ENCODE measurements around the gene SMPD3. TPM values are rescaled to one million over a fixed set of nuclear protein-coding genes. Genes with fewer than 3 reads are reported as not detected.

SMPD3 gene
- total and polyA plus RNA-seq, 4 donors = 1.7 to 13.9 (median 5.0) TPM

GRCh38 chr16:68353366-68353765, 94.9 kb downstream of the SMPD3 start:
- DNase-seq (no peak), ATAC-seq (ENCODE audit: insufficient read depth, low FRiP score) (no peak)
- no peak for TF ChIP-seq CTCF (IDR thresholded peaks at IDR 0.05; ENCODE audit: control extremely low read depth, extremely low read depth)
- no peaks in the 10 kb centered on the region for H3K27me3 ChIP-seq (ENCODE audit: control insufficient read depth in 3 of 3, insufficient read depth in 3 of 3, low read length in 2 of 3)
- peaks cover 4 to 76% (median 40%) of the 10 kb centered on the region in 4 donors for H3K36me3 ChIP-seq (ENCODE audit: control insufficient read depth in 4 of 4, insufficient read depth in 4 of 4, low read length in 4 of 4)
- no peak overlapping the region for H3K27ac ChIP-seq (ENCODE audit: low read depth in 1 of 2, low read length in 1 of 2)
- 85 to 92% methylated on average over 13 of the region's 13 CpGs for WGBS, 2 donors
- no peak overlapping the region for H3K4me3 ChIP-seq
- no peak overlapping the region for H3K9ac ChIP-seq (ENCODE audit: insufficient read depth in 1 of 2, low read length in 2 of 2)
- peaks cover 0 to 6% (median 0%) of the 10 kb centered on the region in 5 donors for H3K4me1 ChIP-seq (ENCODE audit: control insufficient read depth in 5 of 5, insufficient read depth in 5 of 5, low read length in 5 of 5)
- H3K9me3 ChIP-seq (ENCODE audit: control insufficient read depth in 4 of 4, insufficient read depth in 3 of 4, low read length in 3 of 4) = no peaks in the 10 kb centered on the region

DNA sequence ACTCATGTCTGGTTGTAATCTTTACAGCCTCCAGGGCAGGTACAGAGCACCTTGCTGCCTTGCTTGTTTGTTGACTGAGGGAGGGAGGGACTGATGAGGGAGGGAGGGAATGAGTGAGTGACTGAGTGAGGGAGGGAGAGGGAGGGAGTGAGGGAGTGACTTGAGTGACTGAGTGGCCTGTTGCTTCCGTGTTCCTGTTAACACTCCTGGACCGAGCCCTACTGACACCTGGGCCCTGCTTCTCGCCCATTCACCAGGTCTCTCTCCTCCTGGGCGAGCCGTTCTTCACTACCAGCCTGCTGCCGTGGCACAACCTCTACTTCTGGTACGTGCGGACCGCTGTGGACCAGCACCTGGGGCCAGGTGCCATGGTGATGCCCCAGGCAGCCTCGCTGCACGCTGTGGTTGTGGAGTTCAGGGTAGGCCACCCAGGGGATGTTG, 96.3 kb downstream of the SMPD3 start:
- Histone ChIP-seq H3K36me3 (ENCODE audit: control insufficient read depth in 4 of 4, insufficient read depth in 4 of 4, low read length in 4 of 4) (peaks cover 4 to 73% (median 39%) of the 10 kb centered on the region in 4 donors), H3K4me3 (no peak overlapping the region), H3K4me1 (ENCODE audit: control insufficient read depth in 5 of 5, insufficient read depth in 5 of 5, low read length in 5 of 5) (peaks cover 0 to 6% (median 0%) of the 10 kb centered on the region in 5 donors), H3K27me3 (ENCODE audit: control insufficient read depth in 3 of 3, insufficient read depth in 3 of 3, low read length in 2 of 3) (no peaks in the 10 kb centered on the region), H3K9me3 (ENCODE audit: control insufficient read depth in 4 of 4, insufficient read depth in 3 of 4, low read length in 3 of 4) (no peaks in the 10 kb centered on the region), H3K9ac (ENCODE audit: insufficient read depth in 1 of 2, low read length in 2 of 2) (no peak overlapping the region), H3K27ac (ENCODE audit: low read depth in 1 of 2, low read length in 1 of 2) (peak overlapping the region in 1 of 2 donors; percentile 42)
- ATAC-seq (ENCODE audit: insufficient read depth, low FRiP score) (peak; percentile 80), DNase-seq (no peak)
- TF ChIP-seq CTCF (IDR thresholded peaks at IDR 0.05; ENCODE audit: control extremely low read depth, extremely low read depth) = no peak
- WGBS, 2 donors = 76 to 95% methylated on average over 11 of the region's 11 CpGs

- H3K9ac ChIP-seq (ENCODE audit: insufficient read depth in 1 of 2, low read length in 2 of 2) = no peak overlapping the region
- H3K4me1 ChIP-seq (ENCODE audit: control insufficient read depth in 5 of 5, insufficient read depth in 5 of 5, low read length in 5 of 5) = peaks cover 0 to 6% (median 0%) of the 10 kb centered on the region in 5 donors
- H3K9me3 ChIP-seq (ENCODE audit: control insufficient read depth in 4 of 4, insufficient read depth in 3 of 4, low read length in 3 of 4) = no peaks in the 10 kb centered on the region
- WGBS, 2 donors = 85 to 93% methylated on average over 11 of the region's 11 CpGs
- H3K4me3 ChIP-seq = no peak overlapping the region
- DNase-seq (no peak), ATAC-seq (ENCODE audit: insufficient read depth, low FRiP score) (no peak)
- TF ChIP-seq CTCF (IDR thresholded peaks at IDR 0.05; ENCODE audit: control extremely low read depth, extremely low read depth) = no peak
- peaks cover 4 to 73% (median 37%) of the 10 kb centered on the region in 4 donors for H3K36me3 ChIP-seq (ENCODE audit: control insufficient read depth in 4 of 4, insufficient read depth in 4 of 4, low read length in 4 of 4)
- no peaks in the 10 kb centered on the region for H3K27me3 ChIP-seq (ENCODE audit: control insufficient read depth in 3 of 3, insufficient read depth in 3 of 3, low read length in 2 of 3)
- no peak overlapping the region for H3K27ac ChIP-seq (ENCODE audit: low read depth in 1 of 2, low read length in 1 of 2)
These were observed 96.8 kb downstream of the SMPD3 start for GRCh38 chr16:68351463-68351862.

GRCh38 chr16:68350813-68351350, 97.4 kb downstream of the SMPD3 start:
- Histone ChIP-seq H3K4me1 (ENCODE audit: control insufficient read depth in 5 of 5, insufficient read depth in 5 of 5, low read length in 5 of 5) (peaks cover 0 to 4% (median 0%) of the 10 kb centered on the region in 5 donors), H3K4me3 (no peak overlapping the region), H3K27me3 (ENCODE audit: control insufficient read depth in 3 of 3, insufficient read depth in 3 of 3, low read length in 2 of 3) (no peaks in the 10 kb centered on the region), H3K9me3 (ENCODE audit: control insufficient read depth in 4 of 4, insufficient read depth in 3 of 4, low read length in 3 of 4) (no peaks in the 10 kb centered on the region), H3K36me3 (ENCODE audit: control insufficient read depth in 4 of 4, insufficient read depth in 4 of 4, low read length in 4 of 4) (peaks cover 4 to 73% (median 39%) of the 10 kb centered on the region in 4 donors), H3K9ac (ENCODE audit: insufficient read depth in 1 of 2, low read length in 2 of 2) (no peak overlapping the region), H3K27ac (ENCODE audit: low read depth in 1 of 2, low read length in 1 of 2) (no peak overlapping the region)
- DNase-seq (no peak), ATAC-seq (ENCODE audit: insufficient read depth, low FRiP score) (no peak)
- WGBS, 2 donors = 94 to 96% methylated on average over 10 of the region's 10 CpGs
- TF ChIP-seq CTCF (IDR thresholded peaks at IDR 0.05; ENCODE audit: control extremely low read depth, extremely low read depth) = no peak

All from lung (tissue), 12 donors.